Measurements from ENCODE around the gene KIFC3.
A peak's percentile ranks its signal among the peaks of the same experiment; 100 is the strongest.

Gene KIFC3

GRCh38 chr16:57762365-57763040 lies 39.8 kb downstream of the KIFC3 start:
- no peak for DNase-seq

DNA sequence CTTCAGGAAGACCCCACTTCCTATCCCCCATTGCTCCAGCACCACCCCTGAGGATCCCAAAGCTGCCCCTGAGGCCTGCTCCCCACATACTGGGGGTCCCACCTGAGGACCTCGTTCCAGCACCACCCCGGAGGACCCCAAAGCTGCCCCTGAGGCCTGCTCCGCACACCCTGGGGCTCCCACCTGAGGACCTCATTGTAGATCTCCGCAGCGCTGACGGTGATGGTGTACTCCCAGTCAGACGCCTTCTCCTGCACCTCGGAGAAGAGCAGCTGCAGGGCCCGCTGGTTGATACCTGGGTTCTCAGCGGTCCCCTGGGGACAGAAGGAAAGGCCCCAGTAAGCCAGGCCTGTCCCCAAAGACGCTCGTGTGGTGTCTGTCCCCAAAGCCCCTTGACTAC lies 40.3 kb downstream of the KIFC3 start:
- no peak for DNase-seq

GRCh38 chr16:57761301-57761700 lies 41.0 kb downstream of the KIFC3 start:
- DNase-seq = no peak

DNA sequence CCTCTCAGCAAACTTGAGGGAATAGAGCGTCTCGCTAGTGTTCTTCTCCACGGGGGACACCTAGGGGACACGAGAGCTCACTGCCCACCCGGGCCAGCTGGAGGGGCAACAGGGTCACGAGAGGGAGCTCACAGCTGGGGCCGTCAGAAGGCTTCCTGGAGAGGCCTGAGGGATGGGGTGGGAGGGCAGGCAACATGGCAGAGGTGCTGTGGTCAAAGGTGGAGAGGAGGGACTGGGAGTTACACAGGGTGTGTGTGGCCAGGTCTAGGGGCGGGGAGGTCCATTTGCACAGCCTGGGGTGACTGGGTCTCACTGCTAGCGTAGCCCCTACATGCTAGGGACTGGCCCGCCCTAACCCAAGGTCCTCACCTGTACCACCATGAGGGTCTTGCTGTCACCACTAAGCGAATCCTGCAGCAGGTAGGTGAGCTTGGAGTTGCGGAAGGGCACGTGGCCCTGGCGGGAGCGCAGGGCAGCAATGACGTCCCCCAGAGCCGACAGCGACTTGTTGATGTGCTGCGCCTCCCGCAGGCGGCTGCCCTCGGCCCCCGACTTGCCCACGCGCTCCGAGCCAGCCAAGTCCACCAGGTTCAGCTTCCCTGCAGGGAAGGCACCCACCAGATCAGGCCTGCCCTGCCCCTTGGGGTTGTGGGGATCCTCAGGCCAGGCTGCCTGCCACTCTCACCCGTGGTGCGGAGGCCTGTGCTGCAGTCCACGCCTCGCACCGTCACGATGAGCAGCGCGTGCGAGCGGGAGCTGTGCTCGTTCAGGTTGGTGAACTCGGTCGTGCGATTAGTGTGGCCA lies 41.7 kb downstream of the KIFC3 start:
- DNase-seq = no peak

GRCh38 chr16:57759541-57760356 lies 42.5 kb downstream of the KIFC3 start:
- no peak for DNase-seq

DNA sequence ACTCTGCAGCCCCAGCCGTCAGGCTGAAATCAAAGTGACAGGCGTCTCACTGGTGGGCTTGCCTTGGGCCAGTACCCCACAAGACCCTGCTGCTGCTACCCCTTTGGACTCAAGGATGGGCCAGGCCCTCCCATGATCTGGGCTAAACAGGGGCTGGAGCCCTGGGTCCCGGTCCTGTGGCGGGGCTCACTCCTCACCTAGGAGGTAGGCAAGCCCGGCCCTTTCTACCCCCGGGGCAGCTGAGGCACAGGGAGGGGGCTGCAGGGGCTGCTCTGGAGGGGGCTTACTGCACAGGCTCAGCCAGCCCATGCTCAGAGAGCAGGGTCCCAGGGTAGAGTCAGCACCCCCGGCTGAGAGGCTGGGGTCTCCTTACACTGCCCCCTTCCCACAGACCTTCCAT lies 43.2 kb downstream of the KIFC3 start:
- DNase-seq = no peak

DNA sequence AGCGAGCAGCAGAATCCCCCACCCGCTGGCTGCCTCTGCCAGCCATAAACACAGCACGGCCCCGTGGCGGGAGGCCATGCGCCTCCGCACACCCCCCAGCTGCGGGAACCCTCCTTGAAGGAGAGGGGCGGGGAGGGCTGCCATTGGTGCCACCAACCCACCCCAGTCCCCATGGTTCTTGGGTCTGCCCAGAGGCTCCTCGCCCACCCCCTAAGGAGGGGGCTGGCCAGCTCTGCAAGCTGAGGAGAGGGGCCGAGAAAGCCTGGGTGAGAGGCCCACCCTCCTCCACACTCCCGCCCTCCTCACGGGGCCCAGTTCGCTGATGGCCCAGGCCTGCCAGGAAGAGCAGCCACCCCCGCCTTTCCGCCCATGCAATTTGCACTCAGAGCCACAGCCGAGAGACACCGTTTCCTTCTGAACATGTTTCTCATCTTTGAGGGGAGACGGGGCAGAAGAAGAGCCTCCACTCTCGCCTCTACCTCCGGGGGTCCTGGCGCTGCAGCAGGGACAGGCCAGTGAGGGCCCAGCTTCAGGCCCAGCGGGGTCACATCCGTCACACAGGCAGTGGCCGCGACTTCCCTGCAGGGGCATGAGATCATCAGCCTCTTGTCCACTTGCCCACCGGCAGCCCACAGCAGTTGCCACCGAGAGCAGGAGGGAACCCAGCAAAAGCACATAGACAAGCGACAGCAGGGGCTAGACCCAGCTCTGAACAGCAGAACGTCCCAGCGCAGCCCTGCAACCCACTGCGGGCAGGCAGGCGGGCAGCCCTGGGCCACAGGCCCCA lies 43.8 kb downstream of the KIFC3 start:
- no peak for DNase-seq

- DNase-seq = no peak
Observed at GRCh38 chr16:57757883-57758282, 44.4 kb downstream of the KIFC3 start.

GRCh38 chr16:57757326-57757786 lies 44.9 kb downstream of the KIFC3 start:
- DNase-seq = peak in 1 of 2 experiments; percentile 44

- no peak for DNase-seq
Observed at GRCh38 chr16:57756424-57757325, 45.6 kb downstream of the KIFC3 start.

DNA sequence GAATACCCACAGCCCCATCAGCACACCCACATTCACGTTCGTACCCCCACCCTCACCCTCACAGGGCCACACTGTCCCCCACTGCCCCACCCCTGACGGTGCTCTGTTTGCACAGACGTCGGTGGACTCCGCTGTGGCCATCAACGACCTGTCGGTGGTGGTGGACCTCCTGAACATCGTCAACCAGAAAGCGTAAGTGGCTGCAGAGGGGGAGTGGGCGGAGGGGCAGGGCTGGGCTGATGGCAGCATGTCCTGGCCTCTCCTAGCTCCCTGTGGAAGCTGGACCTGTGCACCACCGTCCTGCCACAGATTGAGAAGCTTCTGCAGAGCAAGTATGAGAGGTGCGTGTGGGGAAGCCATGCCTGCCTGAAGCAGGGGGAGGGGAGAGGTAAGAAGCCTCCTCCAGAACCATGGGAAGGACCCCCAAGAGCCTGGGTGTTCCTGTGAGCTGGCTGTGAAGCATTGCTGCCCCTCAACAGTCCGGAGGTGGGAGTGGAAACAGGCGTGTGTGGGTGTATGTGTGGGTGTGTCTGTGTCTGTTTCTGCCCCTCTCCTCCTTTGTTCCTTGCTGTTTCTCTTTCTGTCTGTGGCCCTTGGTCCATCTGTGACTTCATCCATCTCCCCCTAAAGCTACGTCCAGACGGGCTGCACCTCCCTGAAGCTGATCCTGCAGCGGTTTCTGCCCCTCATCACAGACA lies 46.4 kb downstream of the KIFC3 start:
- DNase-seq = no peak

- DNase-seq = no peak
Observed at GRCh38 chr16:57755061-57755684, 47.1 kb downstream of the KIFC3 start.

- no peak for DNase-seq
Observed at GRCh38 chr16:57754354-57755060, 47.8 kb downstream of the KIFC3 start.

- DNase-seq = no peak
Observed at GRCh38 chr16:57753448-57754353, 48.6 kb downstream of the KIFC3 start.

GRCh38 chr16:57752581-57753447 lies 49.5 kb downstream of the KIFC3 start:
- no peak for DNase-seq

DNA sequence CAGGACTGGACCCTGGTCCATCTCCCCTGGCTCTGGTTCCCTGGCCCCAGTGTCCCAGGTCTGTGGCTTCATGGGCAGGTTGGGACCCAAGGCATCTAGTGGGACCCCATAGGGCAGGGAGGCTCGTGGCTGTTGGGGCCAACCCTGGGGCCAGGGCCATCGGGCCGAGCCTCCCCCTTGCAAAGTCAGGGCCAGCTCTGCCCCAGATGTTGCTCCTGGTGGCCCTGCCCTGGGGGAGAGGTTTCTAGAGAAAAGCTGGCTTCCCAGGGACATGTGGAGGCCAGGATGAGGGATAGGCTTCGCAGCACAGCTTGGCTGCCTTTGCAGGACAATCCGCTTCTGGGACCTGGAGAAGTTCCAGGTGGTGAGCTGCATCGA lies 50.1 kb downstream of the KIFC3 start:
- DNase-seq = no peak

GRCh38 chr16:57751539-57752202 lies 50.6 kb downstream of the KIFC3 start:
- no peak for DNase-seq
